K562 (cell line): ENCODE results near the gene EYA2. TPM values are rescaled to one million over a fixed set of nuclear protein-coding genes. Genes with fewer than 3 reads are reported as not detected.
A peak's percentile ranks its signal among the peaks of the same experiment; 100 is the strongest.

Source experiments
- ATAC-seq: fragments of 200-7000 bp; cut with Tn5 transposase; 3 replicates; pipeline ENCODE4 v1.9.1; 2020; ENCODE audit warnings: moderate library complexity
- BruUV-seq: library from RNA; stranded (reverse); fragments of 400-500 nt; replicated peaks from 2 replicates; lab custom pipeline; 2021; lab: Mats Ljungman, UMichigan
- CTCF ChIA-PET: fragments of 300-600 bp; formaldehyde crosslinking; extraction: SDS; loops from one replicate; lab custom pipeline; 2021; ENCODE audit warnings: low intra/inter-chr PET ratio; lab: Yijun Ruan, JAX
- POLR2A ChIA-PET: fragments of 300-600, 350-650 bp; sonication (Branson Sonifier 250); formaldehyde crosslinking; extraction: SDS; loops from one replicate; lab custom pipeline; 2021; ENCODE audit warnings: antibody characterized with exemption, inconsistent platforms; lab: Yijun Ruan, JAX
- DNase-seq, 4 experiments: peaks; one replicate each; pipeline versions ENCODE4 v3.0.0 to v3.0.0-alpha.2; 2011 to 2018; ENCODE audit warnings: low spot score in 3 of 4, mixed read lengths in 3 of 4; ENCODE audit errors: extremely low read depth in 1 of 4
- FAIRE-seq: peaks from 2 replicates; lab custom pipeline; 2011; peaks lifted over from hg19 to GRCh38; lab: Jason Lieb, UNC
- H2AFZ ChIP-seq: 2 replicates; pipeline ENCODE4 v1.6.0; 2011; ENCODE audit warnings: low read depth, low read length, control low read depth, inconsistent platforms
- H3K27ac ChIP-seq: fragments of 200-600 bp; 3 replicates; pipeline ENCODE4 v1.8.0; 2011; ENCODE audit warnings: low read depth, mild to moderate bottlenecking, control low read depth, inconsistent platforms, low read length, moderate library complexity, mixed read lengths; ENCODE audit errors: extremely low read depth
- H3K27me3 ChIP-seq, 2 experiments: fragments of 300-600 bp in 1 of 2; 2 replicates in 1 of 2; 3 replicates in 1 of 2; pipeline versions ENCODE4 v1.6.0 to v1.8.0; 2011; ENCODE audit warnings: inconsistent platforms in 2 of 2, low read length in 2 of 2, mild to moderate bottlenecking in 1 of 2, mixed read lengths in 1 of 2, moderate library complexity in 1 of 2; ENCODE audit not compliant: control insufficient read depth in 2 of 2, insufficient read depth in 2 of 2
- H3K36me3 ChIP-seq: fragments of 300-600 bp; 3 replicates; pipeline ENCODE4 v1.8.0; 2011; ENCODE audit warnings: mild to moderate bottlenecking, low read length, inconsistent platforms; ENCODE audit not compliant: control insufficient read depth, insufficient read depth
- H3K4me1 ChIP-seq, 2 experiments: fragments of 200-600 bp in 1 of 2; replicated peaks in 1 of 2; 2 replicates in 1 of 2; 3 replicates in 1 of 2; pipeline versions ENCODE4 v1.5.1 to v1.8.0; 2011; ENCODE audit warnings: inconsistent platforms in 2 of 2, low read length in 2 of 2, mild to moderate bottlenecking in 1 of 2, mixed read lengths in 1 of 2, moderate library complexity in 1 of 2; ENCODE audit not compliant: control insufficient read depth in 2 of 2, insufficient read depth in 2 of 2
- H3K4me2 ChIP-seq: 2 replicates; pipeline ENCODE4 v1.6.1; 2011; ENCODE audit warnings: low read length, control low read depth, inconsistent platforms, mixed read lengths; ENCODE audit not compliant: insufficient read depth
- H3K4me3 ChIP-seq: fragments of 200-600 bp; sonication (generic), shearing (Covaris generic); 2 replicates; pipeline ENCODE4 v1.5.1; 2016; ENCODE audit warnings: control low read depth, inconsistent platforms
- H3K79me2 ChIP-seq: fragments of 200-600 bp; 3 replicates; pipeline ENCODE4 v1.8.0; 2011; ENCODE audit warnings: low read length, inconsistent platforms; ENCODE audit not compliant: control insufficient read depth, insufficient read depth
- H3K9ac ChIP-seq, 2 experiments: 2 replicates each; pipeline versions ENCODE4 v1.6.0 to v1.6.1; 2011; ENCODE audit warnings: low read depth in 2 of 2, low read length in 2 of 2, control low read depth in 1 of 2, inconsistent platforms in 1 of 2, mild to moderate bottlenecking in 1 of 2, mixed read lengths in 1 of 2; ENCODE audit not compliant: insufficient read depth in 1 of 2
- H3K9me1 ChIP-seq: one replicate; pipeline ENCODE4 v1.6.0; 2011; ENCODE audit warnings: inconsistent platforms, mild to moderate bottlenecking, low read length, moderate library complexity; ENCODE audit not compliant: control insufficient read depth, insufficient read depth
- H3K9me3 ChIP-seq: replicated peaks from 2 replicates; pipeline ENCODE4 v1.5.1; 2011; ENCODE audit warnings: low read depth, low read length, inconsistent platforms; ENCODE audit not compliant: control insufficient read depth, insufficient read depth
- H4K20me1 ChIP-seq: replicated peaks from 2 replicates; pipeline ENCODE4 v1.6.1; 2011; ENCODE audit warnings: low read length, inconsistent platforms, mixed read lengths; ENCODE audit not compliant: control insufficient read depth, insufficient read depth
- MED1 ChIP-seq: sonication (generic); formaldehyde crosslinking; IDR thresholded peaks from 2 replicates; pipeline ENCODE4 v1.8.1; 2023; ENCODE audit warnings: missing genetic modification reagents, borderline replicate concordance
- WGBS: fragments of 100-300 bp; shearing (Covaris generic); methylation state at CpG from one replicate; pipeline ENCODE4 v1.1.6; 2016; ENCODE audit warnings: low coverage, mixed read lengths; ENCODE audit not compliant: insufficient coverage; ENCODE audit errors: missing lambda C conversion rate; 5-methylcytosine and 5-hydroxymethylcytosine counted together
- in situ Hi-C: fragments of 300-500 bp; cut with MboI; formaldehyde crosslinking; loops from 4 replicates; pipeline ENCODE4 v1.15.0; 2018; ENCODE audit warnings: inconsistent platforms, mixed read lengths
- intact Hi-C: fragments of 100-400 bp; cut with micrococcal nuclease; formaldehyde crosslinking; loops from 2 replicates; pipeline ENCODE4 v1.14.2; 2022
- polyA plus RNA-seq, 8 experiments: library from polyadenylated mRNA; depleted of rRNA in 4 of 8; stranded (reverse) in 5 of 8; unstranded in 3 of 8; fragments of >200 nt; fragmentation: Nextera tagmentation in 2 of 8; fragmentation: Illumina TruSeq in 1 of 8; extraction: Ambion mirVana in 2 of 8; extraction: Trizol in 1 of 8; gene quantifications; 2 replicates each; pipeline versions ENCODE4 v1.2.1 to v1.2.3, GENCODE V29; 2011 to 2014; ENCODE audit warnings: inconsistent platforms in 1 of 8, missing spikeins in 1 of 8
- total RNA-seq, 7 experiments: library from RNA; depleted of rRNA in 6 of 7; stranded (reverse); fragments of >200 nt in 6 of 7; fragmentation: Illumina TruSeq in 2 of 7; extraction: Trizol in 2 of 7; gene quantifications; 2 replicates each; pipeline versions ENCODE4 v1.2.1 to v1.2.3, GENCODE V29; 2011 to 2021; ENCODE audit warnings: low replicate concordance in 1 of 7
- TF ChIP-seq, protein P1 (sequence below), 3 experiments: fragments of 200-800 bp in 1 of 3; fragments of 250-450 bp in 1 of 3; fragments of 450-650 bp in 1 of 3; sonication (Bioruptor Pico) in 1 of 3; sonication (Bioruptor generic) in 1 of 3; formaldehyde crosslinking in 1 of 3; IDR thresholded peaks; 2 replicates each; pipeline versions ENCODE4 v1.6.1 to v1.8.0; 2016 to 2022; ENCODE audit warnings: mild to moderate bottlenecking in 2 of 3, missing genetic modification characterization in 2 of 3, missing compliant biosample characterization in 1 of 3, moderate library complexity in 1 of 3

The EYA2 gene
- total and polyA plus RNA-seq, 9 of the 15 experiments (the other 6 are each of a cell fraction or from before 2014, with no cell fraction given), result 0.03 TPM; not detected in 8

DNA sequence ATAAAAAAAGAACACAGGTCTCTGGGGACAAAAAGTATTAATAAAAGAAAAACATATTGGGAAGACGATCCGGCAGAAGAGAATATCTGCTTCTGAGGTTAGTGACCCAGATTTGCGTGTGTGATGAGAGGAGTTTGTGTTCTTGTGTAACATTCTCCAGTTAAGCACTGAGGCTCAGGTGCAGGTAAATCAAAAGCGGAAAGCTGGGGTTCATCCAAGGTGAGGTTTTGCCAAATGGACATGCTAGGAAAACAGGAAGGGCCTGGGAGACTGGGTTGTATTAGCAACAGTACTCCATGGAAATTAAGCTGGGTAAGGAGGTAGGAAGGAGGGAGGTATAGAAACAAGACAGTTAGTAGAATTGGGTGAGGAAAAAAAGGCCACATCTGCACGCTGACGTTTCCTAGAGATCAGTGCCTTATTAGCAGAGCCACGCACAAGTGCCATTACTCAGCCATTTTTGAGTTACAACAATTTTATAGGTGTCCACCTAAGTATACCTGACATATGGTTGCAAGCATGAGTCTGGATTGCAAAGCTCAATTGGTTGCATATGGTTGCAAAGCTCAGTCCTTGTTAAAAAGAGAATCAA lies 322.3 kb downstream of the EYA2 start:
- H3K9me1 ChIP-seq, result no peaks in the 10 kb centered on the region
- ChIA-PET CTCF (no interaction called here), POLR2A (interaction anchor here (1.0 to 1.3 kb wide), 2 partner anchors 10 to 12 kb away, joined by 3 to 5 read pairs; no protein-coding TSS in a partner anchor)
- WGBS, result 90% methylated on average over 7 of the region's 7 CpGs
- peaks cover 71% of the 10 kb centered on the region for H3K79me2 ChIP-seq
- peaks cover 18% of the 10 kb centered on the region; the same call in 1 of the 2 replicates for H4K20me1 ChIP-seq
- H3K27me3 ChIP-seq, result no peaks in the 10 kb centered on the region
- ATAC-seq, result no peak
- BruUV-seq, result no TSS peak
- no peak overlapping the region for H3K4me3 ChIP-seq
- in situ Hi-C loops (no loop called here), intact Hi-C loops (no loop called here)
- H3K9me3 ChIP-seq, result no peaks in the 10 kb centered on the region
- H2AFZ ChIP-seq, result no peak overlapping the region
- no peak for FAIRE-seq
- H3K4me1 ChIP-seq, result no peaks in the 10 kb centered on the region
- no peak overlapping the region for H3K4me2 ChIP-seq
- no peak overlapping the region for H3K27ac ChIP-seq
- H3K36me3 ChIP-seq, result peaks cover 96% of the 10 kb centered on the region
- TF ChIP-seq, protein P1, sequence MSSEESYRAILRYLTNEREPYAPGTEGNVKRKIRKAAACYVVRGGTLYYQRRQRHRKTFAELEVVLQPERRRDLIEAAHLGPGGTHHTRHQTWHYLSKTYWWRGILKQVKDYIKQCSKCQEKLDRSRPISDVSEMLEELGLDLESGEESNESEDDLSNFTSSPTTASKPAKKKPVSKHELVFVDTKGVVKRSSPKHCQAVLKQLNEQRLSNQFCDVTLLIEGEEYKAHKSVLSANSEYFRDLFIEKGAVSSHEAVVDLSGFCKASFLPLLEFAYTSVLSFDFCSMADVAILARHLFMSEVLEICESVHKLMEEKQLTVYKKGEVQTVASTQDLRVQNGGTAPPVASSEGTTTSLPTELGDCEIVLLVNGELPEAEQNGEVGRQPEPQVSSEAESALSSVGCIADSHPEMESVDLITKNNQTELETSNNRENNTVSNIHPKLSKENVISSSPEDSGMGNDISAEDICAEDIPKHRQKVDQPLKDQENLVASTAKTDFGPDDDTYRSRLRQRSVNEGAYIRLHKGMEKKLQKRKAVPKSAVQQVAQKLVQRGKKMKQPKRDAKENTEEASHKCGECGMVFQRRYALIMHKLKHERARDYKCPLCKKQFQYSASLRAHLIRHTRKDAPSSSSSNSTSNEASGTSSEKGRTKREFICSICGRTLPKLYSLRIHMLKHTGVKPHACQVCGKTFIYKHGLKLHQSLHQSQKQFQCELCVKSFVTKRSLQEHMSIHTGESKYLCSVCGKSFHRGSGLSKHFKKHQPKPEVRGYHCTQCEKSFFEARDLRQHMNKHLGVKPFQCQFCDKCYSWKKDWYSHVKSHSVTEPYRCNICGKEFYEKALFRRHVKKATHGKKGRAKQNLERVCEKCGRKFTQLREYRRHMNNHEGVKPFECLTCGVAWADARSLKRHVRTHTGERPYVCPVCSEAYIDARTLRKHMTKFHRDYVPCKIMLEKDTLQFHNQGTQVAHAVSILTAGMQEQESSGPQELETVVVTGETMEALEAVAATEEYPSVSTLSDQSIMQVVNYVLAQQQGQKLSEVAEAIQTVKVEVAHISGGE (CRISPR knock-in tag; IDR thresholded peaks at IDR 0.05), result peak in 1 of 3 experiments; percentile 80; a peak in 2 of 6 replicates
- TF ChIP-seq MED1 (CRISPR knock-in tag), result no peak
- no peak overlapping the region for H3K9ac ChIP-seq
- no peak for DNase-seq
